Bronchial epithelial cell (primary cell): ENCODE results near the gene IPPK. TPM values are rescaled to one million over a fixed set of nuclear protein-coding genes. Genes with fewer than 3 reads are reported as not detected.

Experiments
- DNase-seq: peaks from one replicate; pipeline ENCODE4 v3.0.0-alpha.2; 2010; ENCODE audit warnings: low read depth
- FAIRE-seq: peaks from 2 replicates; lab custom pipeline; 2011; peaks lifted over from hg19 to GRCh38; lab: Jason Lieb, UNC
- H3K27me3 ChIP-seq: 2 replicates; pipeline ENCODE4 v1.5.1; 2011; ENCODE audit warnings: low read length; ENCODE audit not compliant: control insufficient read depth, insufficient read depth
- H3K36me3 ChIP-seq: 2 replicates; pipeline ENCODE4 v1.5.1; 2011; ENCODE audit warnings: low read length; ENCODE audit not compliant: control insufficient read depth, insufficient read depth
- H3K4me3 ChIP-seq: 2 replicates; pipeline ENCODE4 v1.5.1; 2011; ENCODE audit warnings: mild to moderate bottlenecking, low read depth, low read length, control low read depth
- total RNA-seq: library from RNA; depleted of rRNA; stranded (reverse); fragments of >200 nt; gene quantifications from 2 replicates; pipeline ENCODE4 v1.2.1, GENCODE V29; 2014
- TF ChIP-seq, protein P1 (sequence below): IDR thresholded peaks from 2 replicates; pipeline ENCODE4 v1.5.1; 2011; ENCODE audit warnings: mild to moderate bottlenecking, moderate library complexity, low read length, control low read depth, inconsistent platforms; ENCODE audit not compliant: insufficient read depth, severe bottlenecking

Gene IPPK
- total RNA-seq, 1 donor from 2014 or later = 27.6 TPM

GRCh38 chr9:92607088-92607487 is 62.8 kb downstream of the IPPK start:
- DNase-seq = no peak
- TF ChIP-seq, protein P1, sequence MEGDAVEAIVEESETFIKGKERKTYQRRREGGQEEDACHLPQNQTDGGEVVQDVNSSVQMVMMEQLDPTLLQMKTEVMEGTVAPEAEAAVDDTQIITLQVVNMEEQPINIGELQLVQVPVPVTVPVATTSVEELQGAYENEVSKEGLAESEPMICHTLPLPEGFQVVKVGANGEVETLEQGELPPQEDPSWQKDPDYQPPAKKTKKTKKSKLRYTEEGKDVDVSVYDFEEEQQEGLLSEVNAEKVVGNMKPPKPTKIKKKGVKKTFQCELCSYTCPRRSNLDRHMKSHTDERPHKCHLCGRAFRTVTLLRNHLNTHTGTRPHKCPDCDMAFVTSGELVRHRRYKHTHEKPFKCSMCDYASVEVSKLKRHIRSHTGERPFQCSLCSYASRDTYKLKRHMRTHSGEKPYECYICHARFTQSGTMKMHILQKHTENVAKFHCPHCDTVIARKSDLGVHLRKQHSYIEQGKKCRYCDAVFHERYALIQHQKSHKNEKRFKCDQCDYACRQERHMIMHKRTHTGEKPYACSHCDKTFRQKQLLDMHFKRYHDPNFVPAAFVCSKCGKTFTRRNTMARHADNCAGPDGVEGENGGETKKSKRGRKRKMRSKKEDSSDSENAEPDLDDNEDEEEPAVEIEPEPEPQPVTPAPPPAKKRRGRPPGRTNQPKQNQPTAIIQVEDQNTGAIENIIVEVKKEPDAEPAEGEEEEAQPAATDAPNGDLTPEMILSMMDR = no peak
- H3K27me3 ChIP-seq = no peaks in the 10 kb centered on the region
- H3K36me3 ChIP-seq = peaks cover 1% of the 10 kb centered on the region
- FAIRE-seq = no peak
- no peak overlapping the region for H3K4me3 ChIP-seq

DNA sequence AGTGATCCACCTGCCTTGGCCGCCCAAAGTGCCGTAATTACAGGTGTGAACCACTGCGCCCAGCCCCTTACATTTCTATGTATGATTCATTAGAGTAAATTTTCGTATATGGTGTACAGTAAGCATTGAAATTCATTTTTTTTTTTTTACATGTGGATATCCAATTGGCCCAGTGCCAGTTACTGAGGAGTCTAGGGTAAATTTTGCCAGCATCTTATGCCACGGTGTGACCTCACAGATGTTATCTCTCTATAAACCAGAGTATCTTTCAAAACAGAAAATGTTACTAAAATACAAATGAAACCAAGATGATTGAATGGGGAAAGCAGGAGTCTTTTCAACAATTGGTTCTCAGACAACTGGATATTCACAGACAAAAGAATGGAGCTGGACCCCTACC is 64.7 kb downstream of the IPPK start:
- no peak for FAIRE-seq
- TF ChIP-seq, protein P1 = no peak
- DNase-seq = no peak
- no peak overlapping the region for H3K4me3 ChIP-seq
- H3K36me3 ChIP-seq = no peaks in the 10 kb centered on the region
- H3K27me3 ChIP-seq = no peaks in the 10 kb centered on the region

DNA sequence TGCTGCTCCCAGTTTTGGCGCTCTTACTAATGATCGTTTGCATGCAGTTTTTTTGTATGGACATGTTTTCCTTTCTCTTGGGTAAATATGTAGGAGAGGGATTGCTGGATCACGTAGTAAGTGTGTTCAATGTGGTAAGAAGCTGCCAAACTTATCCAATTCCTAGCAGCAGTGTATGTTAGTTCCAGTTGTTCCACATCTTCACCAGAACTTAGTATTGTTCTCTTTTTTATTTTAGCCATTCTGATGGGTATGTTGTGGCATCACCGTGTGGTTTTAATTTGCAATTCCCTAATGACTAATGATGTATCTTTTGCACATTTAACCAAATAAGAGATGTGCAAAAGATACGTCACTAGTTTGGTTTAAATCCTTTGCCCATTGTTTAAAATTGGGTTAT is 65.9 kb downstream of the IPPK start:
- no peak for FAIRE-seq
- DNase-seq = no peak
- H3K4me3 ChIP-seq = no peak overlapping the region
- TF ChIP-seq, protein P1 = no peak
- H3K36me3 ChIP-seq = no peaks in the 10 kb centered on the region
- no peaks in the 10 kb centered on the region for H3K27me3 ChIP-seq

DNA sequence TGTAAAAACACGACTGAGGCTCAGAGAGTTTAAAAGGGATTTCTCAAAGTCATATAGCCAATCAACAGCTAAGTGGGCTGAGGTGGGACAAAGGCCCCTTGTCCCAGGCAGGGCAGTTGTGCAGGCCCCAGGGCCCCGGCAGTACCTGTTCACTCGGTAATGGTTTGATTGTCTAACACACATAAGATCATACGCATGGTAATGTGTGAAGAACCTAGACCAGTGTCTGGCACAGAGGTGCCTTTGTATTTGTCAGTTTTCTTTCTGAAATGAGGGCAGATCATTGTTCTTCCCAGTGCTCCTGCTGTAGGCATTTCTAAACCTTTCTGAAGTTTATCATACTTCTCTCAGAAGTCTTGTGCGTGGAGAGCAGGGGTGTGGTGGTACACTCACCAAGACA is 66.8 kb downstream of the IPPK start:
- no peak for DNase-seq
- TF ChIP-seq, protein P1 = no peak

GRCh38 chr9:92602413-92602812 is 67.5 kb downstream of the IPPK start:
- Histone ChIP-seq H3K36me3 (no peaks in the 10 kb centered on the region), H3K27me3 (no peaks in the 10 kb centered on the region), H3K4me3 (no peak overlapping the region)
- DNase-seq = no peak
- no peak for FAIRE-seq
- TF ChIP-seq, protein P1 = no peak

More for the DNA sequence above, 66.8 kb downstream of the IPPK start:
- Histone ChIP-seq H3K36me3 (no peaks in the 10 kb centered on the region), H3K27me3 (no peaks in the 10 kb centered on the region), H3K4me3 (no peak overlapping the region)
- FAIRE-seq = no peak

- Histone ChIP-seq H3K36me3 (no peaks in the 10 kb centered on the region), H3K4me3 (no peak overlapping the region), H3K27me3 (no peaks in the 10 kb centered on the region)
- TF ChIP-seq, protein P1 = no peak
- DNase-seq = no peak
- no peak for FAIRE-seq
Observed at GRCh38 chr9:92601451-92601850, 68.5 kb downstream of the IPPK start.
